ENCODE measurements around the gene ANKRD34A. TPM values are rescaled to one million over a fixed set of nuclear protein-coding genes. Genes with fewer than 3 reads are reported as not detected.

Gene ANKRD34A
- total and polyA plus RNA-seq, 2 of the 13 experiments (the other 11 are each of a cell fraction or from before 2014, with no cell fraction given): 0.05 to 0.07 TPM

DNA sequence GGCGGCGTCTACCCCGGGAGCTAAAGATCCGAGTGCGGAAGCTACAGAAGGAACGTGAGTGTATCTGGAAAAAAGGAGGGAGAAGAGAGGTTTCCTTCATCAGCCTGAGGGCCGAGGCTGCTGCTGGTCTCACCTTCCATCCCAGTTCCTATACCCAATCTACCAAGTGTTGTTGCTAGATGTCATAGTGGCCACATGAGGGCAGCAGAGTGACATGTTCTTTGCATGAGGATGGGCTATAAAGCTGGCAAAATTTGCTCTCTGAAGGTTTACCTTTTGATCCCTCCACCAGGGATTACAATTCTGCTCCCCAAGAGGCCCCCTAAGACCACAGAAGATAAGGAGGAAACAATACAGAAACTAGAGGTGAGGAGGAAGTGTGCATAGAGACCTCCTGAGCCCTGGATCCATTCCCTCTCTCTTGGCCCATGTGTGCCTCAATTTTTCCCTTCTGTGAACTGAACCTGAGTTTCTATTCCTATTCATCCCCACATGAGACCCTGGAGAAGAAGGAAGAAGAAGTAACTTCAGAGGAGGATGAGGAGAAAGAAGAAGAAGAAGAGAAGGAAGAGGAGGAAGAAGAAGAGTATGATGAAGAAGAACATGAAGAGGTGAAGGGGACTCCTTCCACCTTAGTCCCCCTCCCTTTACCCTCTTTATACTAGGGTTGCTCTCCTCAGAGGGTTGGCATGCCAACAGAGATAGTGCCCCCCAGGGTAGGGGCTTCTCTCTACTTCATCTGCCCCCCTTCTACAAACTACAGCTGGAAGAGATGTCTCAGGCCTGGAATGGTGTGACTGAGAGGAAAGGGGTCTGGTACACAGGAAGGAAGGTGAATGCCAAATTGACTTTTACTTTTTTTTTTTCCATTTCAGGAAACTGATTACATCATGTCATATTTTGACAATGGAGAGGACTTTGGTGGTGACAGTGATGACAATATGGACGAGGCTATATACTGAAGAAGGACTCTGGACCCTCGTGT lies 13.4 kb upstream of the ANKRD34A start (continued):
- TF ChIP-seq, protein P1, sequence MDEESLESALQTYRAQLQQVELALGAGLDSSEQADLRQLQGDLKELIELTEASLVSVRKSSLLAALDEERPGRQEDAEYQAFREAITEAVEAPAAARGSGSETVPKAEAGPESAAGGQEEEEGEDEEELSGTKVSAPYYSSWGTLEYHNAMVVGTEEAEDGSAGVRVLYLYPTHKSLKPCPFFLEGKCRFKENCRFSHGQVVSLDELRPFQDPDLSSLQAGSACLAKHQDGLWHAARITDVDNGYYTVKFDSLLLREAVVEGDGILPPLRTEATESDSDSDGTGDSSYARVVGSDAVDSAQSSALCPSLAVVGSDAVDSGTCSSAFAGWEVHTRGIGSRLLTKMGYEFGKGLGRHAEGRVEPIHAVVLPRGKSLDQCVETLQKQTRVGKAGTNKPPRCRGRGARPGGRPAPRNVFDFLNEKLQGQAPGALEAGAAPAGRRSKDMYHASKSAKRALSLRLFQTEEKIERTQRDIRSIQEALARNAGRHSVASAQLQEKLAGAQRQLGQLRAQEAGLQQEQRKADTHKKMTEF (CRISPR knock-in tag; IDR thresholded peaks at IDR 0.05): peak; percentile 42; the same call in 1 of the 2 replicates
- TF ChIP-seq, protein P2, sequence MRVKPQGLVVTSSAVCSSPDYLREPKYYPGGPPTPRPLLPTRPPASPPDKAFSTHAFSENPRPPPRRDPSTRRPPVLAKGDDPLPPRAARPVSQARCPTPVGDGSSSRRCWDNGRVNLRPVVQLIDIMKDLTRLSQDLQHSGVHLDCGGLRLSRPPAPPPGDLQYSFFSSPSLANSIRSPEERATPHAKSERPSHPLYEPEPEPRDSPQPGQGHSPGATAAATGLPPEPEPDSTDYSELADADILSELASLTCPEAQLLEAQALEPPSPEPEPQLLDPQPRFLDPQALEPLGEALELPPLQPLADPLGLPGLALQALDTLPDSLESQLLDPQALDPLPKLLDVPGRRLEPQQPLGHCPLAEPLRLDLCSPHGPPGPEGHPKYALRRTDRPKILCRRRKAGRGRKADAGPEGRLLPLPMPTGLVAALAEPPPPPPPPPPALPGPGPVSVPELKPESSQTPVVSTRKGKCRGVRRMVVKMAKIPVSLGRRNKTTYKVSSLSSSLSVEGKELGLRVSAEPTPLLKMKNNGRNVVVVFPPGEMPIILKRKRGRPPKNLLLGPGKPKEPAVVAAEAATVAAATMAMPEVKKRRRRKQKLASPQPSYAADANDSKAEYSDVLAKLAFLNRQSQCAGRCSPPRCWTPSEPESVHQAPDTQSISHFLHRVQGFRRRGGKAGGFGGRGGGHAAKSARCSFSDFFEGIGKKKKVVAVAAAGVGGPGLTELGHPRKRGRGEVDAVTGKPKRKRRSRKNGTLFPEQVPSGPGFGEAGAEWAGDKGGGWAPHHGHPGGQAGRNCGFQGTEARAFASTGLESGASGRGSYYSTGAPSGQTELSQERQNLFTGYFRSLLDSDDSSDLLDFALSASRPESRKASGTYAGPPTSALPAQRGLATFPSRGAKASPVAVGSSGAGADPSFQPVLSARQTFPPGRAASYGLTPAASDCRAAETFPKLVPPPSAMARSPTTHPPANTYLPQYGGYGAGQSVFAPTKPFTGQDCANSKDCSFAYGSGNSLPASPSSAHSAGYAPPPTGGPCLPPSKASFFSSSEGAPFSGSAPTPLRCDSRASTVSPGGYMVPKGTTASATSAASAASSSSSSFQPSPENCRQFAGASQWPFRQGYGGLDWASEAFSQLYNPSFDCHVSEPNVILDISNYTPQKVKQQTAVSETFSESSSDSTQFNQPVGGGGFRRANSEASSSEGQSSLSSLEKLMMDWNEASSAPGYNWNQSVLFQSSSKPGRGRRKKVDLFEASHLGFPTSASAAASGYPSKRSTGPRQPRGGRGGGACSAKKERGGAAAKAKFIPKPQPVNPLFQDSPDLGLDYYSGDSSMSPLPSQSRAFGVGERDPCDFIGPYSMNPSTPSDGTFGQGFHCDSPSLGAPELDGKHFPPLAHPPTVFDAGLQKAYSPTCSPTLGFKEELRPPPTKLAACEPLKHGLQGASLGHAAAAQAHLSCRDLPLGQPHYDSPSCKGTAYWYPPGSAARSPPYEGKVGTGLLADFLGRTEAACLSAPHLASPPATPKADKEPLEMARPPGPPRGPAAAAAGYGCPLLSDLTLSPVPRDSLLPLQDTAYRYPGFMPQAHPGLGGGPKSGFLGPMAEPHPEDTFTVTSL (CRISPR knock-in tag; IDR thresholded peaks at IDR 0.05; ENCODE audit: borderline replicate concordance): no peak
- TF ChIP-seq ZNF160 (CRISPR knock-in tag; IDR thresholded peaks at IDR 0.05) (no peak), ZNF883 (CRISPR knock-in tag; IDR thresholded peaks at IDR 0.05; ENCODE audit: not compliant biosample characterization) (no peak), FOXK1 (CRISPR knock-in tag; IDR thresholded peaks at IDR 0.05; ENCODE audit: borderline replicate concordance, low read depth) (peak; percentile 37; the same call in 1 of the 2 replicates), ZNF33B (CRISPR knock-in tag; IDR thresholded peaks at IDR 0.05) (no peak), ZNF235 (CRISPR knock-in tag; IDR thresholded peaks at IDR 0.05; ENCODE audit: borderline replicate concordance) (no peak), RAD21 (CRISPR knock-in tag; IDR thresholded peaks at IDR 0.05) (peak; percentile 81), ZNF562 (CRISPR knock-in tag; IDR thresholded peaks at IDR 0.05; ENCODE audit: borderline replicate concordance) (no peak)
- TF ChIP-seq, protein P3, sequence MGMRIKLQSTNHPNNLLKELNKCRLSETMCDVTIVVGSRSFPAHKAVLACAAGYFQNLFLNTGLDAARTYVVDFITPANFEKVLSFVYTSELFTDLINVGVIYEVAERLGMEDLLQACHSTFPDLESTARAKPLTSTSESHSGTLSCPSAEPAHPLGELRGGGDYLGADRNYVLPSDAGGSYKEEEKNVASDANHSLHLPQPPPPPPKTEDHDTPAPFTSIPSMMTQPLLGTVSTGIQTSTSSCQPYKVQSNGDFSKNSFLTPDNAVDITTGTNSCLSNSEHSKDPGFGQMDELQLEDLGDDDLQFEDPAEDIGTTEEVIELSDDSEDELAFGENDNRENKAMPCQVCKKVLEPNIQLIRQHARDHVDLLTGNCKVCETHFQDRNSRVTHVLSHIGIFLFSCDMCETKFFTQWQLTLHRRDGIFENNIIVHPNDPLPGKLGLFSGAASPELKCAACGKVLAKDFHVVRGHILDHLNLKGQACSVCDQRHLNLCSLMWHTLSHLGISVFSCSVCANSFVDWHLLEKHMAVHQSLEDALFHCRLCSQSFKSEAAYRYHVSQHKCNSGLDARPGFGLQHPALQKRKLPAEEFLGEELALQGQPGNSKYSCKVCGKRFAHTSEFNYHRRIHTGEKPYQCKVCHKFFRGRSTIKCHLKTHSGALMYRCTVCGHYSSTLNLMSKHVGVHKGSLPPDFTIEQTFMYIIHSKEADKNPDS (CRISPR knock-in tag; IDR thresholded peaks at IDR 0.05): no peak
- TF ChIP-seq, protein P4, sequence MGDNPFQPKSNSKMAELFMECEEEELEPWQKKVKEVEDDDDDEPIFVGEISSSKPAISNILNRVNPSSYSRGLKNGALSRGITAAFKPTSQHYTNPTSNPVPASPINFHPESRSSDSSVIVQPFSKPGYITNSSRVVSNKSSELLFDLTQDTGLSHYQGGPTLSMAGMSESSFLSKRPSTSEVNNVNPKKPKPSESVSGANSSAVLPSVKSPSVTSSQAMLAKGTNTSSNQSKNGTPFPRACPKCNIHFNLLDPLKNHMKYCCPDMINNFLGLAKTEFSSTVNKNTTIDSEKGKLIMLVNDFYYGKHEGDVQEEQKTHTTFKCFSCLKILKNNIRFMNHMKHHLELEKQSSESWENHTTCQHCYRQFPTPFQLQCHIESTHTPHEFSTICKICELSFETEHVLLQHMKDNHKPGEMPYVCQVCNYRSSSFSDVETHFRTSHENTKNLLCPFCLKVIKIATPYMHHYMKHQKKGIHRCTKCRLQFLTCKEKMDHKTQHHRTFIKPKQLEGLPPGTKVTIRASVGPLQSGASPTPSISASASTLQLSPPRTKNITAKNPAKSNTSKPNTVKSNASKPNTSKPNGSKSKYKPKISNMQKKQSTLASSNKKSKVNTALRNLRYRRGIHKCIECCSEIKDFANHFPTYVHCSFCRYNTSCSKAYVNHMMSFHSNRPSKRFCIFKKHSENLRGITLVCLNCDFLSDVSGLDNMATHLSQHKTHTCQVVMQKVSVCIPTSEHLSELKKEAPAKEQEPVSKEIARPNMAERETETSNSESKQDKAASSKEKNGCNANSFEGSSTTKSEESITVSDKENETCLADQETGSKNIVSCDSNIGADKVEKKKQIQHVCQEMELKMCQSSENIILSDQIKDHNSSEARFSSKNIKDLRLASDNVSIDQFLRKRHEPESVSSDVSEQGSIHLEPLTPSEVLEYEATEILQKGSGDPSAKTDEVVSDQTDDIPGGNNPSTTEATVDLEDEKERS (CRISPR knock-in tag; IDR thresholded peaks at IDR 0.05): no peak
- TF ChIP-seq, protein P5, sequence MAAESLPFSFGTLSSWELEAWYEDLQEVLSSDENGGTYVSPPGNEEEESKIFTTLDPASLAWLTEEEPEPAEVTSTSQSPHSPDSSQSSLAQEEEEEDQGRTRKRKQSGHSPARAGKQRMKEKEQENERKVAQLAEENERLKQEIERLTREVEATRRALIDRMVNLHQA (CRISPR knock-in tag; IDR thresholded peaks at IDR 0.05): no peak
